ENCODE measurements around the gene SNRPN.

- TF ChIP-seq CTCF (IDR thresholded peaks at IDR 0.05) (no peak), POLR2AphosphoS5 (IDR thresholded peaks at IDR 0.05) (no peak), EP300 (IDR thresholded peaks at IDR 0.05; ENCODE audit: low read depth) (no peak)
Observed at GRCh38 chr15:24919446-24919845, 35.3 kb upstream of the SNRPN start.
